ENCODE measurements around the gene PEAK1. TPM values are rescaled to one million over a fixed set of nuclear protein-coding genes. Genes with fewer than 3 reads are reported as not detected.

PEAK1 gene
- total and polyA plus RNA-seq, 2 experiments from 2014 or later: 7.8 to 34.1 TPM

DNA sequence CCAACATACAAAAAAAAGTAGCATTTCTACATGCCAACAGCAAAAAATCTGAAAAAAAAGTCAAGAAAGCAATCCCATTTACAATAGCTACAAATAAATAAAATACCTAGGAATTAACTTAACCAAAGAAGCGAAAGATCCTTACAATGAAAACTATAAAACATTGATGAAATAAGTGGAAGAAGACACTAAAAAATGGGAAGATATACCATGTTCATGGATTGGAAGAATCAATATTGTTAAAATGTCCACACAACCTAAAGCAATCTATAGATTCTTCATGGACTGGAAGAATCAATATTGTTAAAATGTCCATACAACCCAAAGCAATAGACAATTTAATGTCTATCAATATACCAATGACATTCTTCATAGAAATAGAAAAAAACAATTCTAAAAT, 21.0 kb downstream of the PEAK1 start:
- Histone ChIP-seq H3F3A (replicated peaks; ENCODE audit: low read depth) (no peaks in the 10 kb centered on the region), H2AFZ (no peak overlapping the region), H3K4me1 (ENCODE audit: insufficient read depth) (no peaks in the 10 kb centered on the region), H3K27me3 (ENCODE audit: insufficient read depth) (no peaks in the 10 kb centered on the region), H3K4me3 (no peak overlapping the region), H4K20me1 (replicated peaks; ENCODE audit: insufficient read depth) (no peaks in the 10 kb centered on the region; the same call in 1 of the 2 replicates), H3K79me2 (replicated peaks; ENCODE audit: insufficient read depth) (peaks cover 100% of the 10 kb centered on the region), H3K4me2 (no peak overlapping the region), H3K27ac (ENCODE audit: low read depth) (no peak overlapping the region), H3K36me3 (ENCODE audit: insufficient read depth) (peaks cover 6% of the 10 kb centered on the region; the same call in 1 of the 2 replicates), H3K9me2 (ENCODE audit: insufficient read depth) (no peaks in the 10 kb centered on the region)
- DNase-seq (ENCODE audit: low spot score) (no peak), ATAC-seq (no peak)
- no peak for TF ChIP-seq EZH2 (IDR thresholded peaks at IDR 0.05; ENCODE audit: low read depth, unreplicated experiment)
- Mint-ChIP-seq H3K27me3 (ENCODE audit: insufficient read depth, low read depth, poor library complexity) (peaks cover 4% of the 10 kb centered on the region), H3K4me3 (no peak overlapping the region), H3K4me1 (0 out of 3 replicates have a peak, but pooled peaks cover 2% of the 10 kb centered on the region), H3K36me3 (ENCODE audit: low read depth) (peaks cover 40% of the 10 kb centered on the region; the same call in 2 of the 3 replicates), H3K27ac (no peak overlapping the region), H3K9me3 (peaks cover 44% of the 10 kb centered on the region)

DNA sequence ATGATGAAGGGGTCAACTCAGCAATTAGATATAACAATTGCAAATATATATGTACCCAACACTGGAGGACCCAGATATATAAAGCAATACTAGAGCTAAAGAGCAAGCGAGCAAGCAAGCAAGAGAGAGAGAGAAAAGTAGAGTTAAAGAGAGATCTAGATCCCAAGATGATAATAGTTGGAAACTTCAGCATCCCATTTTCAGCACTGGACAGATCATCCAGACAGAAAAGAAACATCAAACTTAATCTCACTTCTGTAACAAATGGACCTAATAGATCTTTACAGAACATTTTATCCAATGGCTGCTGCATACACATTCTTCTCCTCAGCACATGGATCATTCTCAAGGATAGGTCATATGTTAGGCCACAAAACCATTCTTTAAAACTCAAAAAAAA, 23.2 kb downstream of the PEAK1 start:
- no peak overlapping the region for H3K27ac ChIP-seq (ENCODE audit: low read depth)
- Mint-ChIP-seq H3K9me3 (peaks cover 44% of the 10 kb centered on the region), H3K4me1 (peaks cover 5% of the 10 kb centered on the region; the same call in 2 of the 3 replicates), H3K27me3 (ENCODE audit: insufficient read depth, low read depth, poor library complexity) (peaks cover 4% of the 10 kb centered on the region), H3K36me3 (ENCODE audit: low read depth) (peaks cover 40% of the 10 kb centered on the region; the same call in 2 of the 3 replicates), H3K27ac (no peak overlapping the region), H3K4me3 (no peak overlapping the region)
- H3K9me2 ChIP-seq (ENCODE audit: insufficient read depth): no peaks in the 10 kb centered on the region
- peaks cover 100% of the 10 kb centered on the region for H3K79me2 ChIP-seq (replicated peaks; ENCODE audit: insufficient read depth)
- H4K20me1 ChIP-seq (replicated peaks; ENCODE audit: insufficient read depth): peaks cover 6% of the 10 kb centered on the region
- no peak overlapping the region for H3K4me2 ChIP-seq
- peaks cover 6% of the 10 kb centered on the region; the same call in 1 of the 2 replicates for H3K36me3 ChIP-seq (ENCODE audit: insufficient read depth)
- ATAC-seq (no peak), DNase-seq (ENCODE audit: low spot score) (no peak)
- H2AFZ ChIP-seq: no peak overlapping the region
- TF ChIP-seq, protein P1, sequence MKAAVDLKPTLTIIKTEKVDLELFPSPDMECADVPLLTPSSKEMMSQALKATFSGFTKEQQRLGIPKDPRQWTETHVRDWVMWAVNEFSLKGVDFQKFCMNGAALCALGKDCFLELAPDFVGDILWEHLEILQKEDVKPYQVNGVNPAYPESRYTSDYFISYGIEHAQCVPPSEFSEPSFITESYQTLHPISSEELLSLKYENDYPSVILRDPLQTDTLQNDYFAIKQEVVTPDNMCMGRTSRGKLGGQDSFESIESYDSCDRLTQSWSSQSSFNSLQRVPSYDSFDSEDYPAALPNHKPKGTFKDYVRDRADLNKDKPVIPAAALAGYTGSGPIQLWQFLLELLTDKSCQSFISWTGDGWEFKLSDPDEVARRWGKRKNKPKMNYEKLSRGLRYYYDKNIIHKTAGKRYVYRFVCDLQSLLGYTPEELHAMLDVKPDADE (IDR thresholded peaks at IDR 0.05): no peak
- no peak for TF ChIP-seq EZH2phosphoT487 (IDR thresholded peaks at IDR 0.05; ENCODE audit: unreplicated experiment)
- TF ChIP-seq, protein P2, sequence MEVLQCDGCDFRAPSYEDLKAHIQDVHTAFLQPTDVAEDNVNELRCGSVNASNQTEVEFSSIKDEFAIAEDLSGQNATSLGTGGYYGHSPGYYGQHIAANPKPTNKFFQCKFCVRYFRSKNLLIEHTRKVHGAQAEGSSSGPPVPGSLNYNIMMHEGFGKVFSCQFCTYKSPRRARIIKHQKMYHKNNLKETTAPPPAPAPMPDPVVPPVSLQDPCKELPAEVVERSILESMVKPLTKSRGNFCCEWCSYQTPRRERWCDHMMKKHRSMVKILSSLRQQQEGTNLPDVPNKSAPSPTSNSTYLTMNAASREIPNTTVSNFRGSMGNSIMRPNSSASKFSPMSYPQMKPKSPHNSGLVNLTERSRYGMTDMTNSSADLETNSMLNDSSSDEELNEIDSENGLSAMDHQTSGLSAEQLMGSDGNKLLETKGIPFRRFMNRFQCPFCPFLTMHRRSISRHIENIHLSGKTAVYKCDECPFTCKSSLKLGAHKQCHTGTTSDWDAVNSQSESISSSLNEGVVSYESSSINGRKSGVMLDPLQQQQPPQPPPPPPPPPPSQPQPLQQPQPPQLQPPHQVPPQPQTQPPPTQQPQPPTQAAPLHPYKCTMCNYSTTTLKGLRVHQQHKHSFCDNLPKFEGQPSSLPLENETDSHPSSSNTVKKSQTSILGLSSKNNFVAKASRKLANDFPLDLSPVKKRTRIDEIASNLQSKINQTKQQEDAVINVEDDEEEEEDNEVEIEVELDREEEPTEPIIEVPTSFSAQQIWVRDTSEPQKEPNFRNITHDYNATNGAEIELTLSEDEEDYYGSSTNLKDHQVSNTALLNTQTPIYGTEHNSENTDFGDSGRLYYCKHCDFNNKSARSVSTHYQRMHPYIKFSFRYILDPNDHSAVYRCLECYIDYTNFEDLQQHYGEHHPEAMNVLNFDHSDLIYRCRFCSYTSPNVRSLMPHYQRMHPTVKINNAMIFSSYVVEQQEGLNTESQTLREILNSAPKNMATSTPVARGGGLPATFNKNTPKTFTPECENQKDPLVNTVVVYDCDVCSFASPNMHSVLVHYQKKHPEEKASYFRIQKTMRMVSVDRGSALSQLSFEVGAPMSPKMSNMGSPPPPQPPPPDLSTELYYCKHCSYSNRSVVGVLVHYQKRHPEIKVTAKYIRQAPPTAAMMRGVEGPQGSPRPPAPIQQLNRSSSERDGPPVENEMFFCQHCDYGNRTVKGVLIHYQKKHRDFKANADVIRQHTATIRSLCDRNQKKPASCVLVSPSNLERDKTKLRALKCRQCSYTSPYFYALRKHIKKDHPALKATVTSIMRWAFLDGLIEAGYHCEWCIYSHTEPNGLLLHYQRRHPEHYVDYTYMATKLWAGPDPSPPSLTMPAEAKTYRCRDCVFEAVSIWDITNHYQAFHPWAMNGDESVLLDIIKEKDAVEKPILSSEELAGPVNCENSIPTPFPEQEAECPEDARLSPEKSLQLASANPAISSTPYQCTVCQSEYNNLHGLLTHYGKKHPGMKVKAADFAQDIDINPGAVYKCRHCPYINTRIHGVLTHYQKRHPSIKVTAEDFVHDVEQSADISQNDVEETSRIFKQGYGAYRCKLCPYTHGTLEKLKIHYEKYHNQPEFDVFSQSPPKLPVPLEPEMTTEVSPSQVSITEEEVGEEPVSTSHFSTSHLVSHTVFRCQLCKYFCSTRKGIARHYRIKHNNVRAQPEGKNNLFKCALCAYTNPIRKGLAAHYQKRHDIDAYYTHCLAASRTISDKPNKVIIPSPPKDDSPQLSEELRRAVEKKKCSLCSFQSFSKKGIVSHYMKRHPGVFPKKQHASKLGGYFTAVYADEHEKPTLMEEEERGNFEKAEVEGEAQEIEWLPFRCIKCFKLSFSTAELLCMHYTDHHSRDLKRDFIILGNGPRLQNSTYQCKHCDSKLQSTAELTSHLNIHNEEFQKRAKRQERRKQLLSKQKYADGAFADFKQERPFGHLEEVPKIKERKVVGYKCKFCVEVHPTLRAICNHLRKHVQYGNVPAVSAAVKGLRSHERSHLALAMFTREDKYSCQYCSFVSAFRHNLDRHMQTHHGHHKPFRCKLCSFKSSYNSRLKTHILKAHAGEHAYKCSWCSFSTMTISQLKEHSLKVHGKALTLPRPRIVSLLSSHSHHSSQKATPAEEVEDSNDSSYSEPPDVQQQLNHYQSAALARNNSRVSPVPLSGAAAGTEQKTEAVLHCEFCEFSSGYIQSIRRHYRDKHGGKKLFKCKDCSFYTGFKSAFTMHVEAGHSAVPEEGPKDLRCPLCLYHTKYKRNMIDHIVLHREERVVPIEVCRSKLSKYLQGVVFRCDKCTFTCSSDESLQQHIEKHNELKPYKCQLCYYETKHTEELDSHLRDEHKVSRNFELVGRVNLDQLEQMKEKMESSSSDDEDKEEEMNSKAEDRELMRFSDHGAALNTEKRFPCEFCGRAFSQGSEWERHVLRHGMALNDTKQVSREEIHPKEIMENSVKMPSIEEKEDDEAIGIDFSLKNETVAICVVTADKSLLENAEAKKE (CRISPR knock-in tag; IDR thresholded peaks at IDR 0.05): no peak
- TF ChIP-seq, protein P3, sequence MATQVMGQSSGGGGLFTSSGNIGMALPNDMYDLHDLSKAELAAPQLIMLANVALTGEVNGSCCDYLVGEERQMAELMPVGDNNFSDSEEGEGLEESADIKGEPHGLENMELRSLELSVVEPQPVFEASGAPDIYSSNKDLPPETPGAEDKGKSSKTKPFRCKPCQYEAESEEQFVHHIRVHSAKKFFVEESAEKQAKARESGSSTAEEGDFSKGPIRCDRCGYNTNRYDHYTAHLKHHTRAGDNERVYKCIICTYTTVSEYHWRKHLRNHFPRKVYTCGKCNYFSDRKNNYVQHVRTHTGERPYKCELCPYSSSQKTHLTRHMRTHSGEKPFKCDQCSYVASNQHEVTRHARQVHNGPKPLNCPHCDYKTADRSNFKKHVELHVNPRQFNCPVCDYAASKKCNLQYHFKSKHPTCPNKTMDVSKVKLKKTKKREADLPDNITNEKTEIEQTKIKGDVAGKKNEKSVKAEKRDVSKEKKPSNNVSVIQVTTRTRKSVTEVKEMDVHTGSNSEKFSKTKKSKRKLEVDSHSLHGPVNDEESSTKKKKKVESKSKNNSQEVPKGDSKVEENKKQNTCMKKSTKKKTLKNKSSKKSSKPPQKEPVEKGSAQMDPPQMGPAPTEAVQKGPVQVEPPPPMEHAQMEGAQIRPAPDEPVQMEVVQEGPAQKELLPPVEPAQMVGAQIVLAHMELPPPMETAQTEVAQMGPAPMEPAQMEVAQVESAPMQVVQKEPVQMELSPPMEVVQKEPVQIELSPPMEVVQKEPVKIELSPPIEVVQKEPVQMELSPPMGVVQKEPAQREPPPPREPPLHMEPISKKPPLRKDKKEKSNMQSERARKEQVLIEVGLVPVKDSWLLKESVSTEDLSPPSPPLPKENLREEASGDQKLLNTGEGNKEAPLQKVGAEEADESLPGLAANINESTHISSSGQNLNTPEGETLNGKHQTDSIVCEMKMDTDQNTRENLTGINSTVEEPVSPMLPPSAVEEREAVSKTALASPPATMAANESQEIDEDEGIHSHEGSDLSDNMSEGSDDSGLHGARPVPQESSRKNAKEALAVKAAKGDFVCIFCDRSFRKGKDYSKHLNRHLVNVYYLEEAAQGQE (IDR thresholded peaks at IDR 0.05; ENCODE audit: unreplicated experiment): peak; percentile 24
- H3K27me3 ChIP-seq (ENCODE audit: insufficient read depth): no peaks in the 10 kb centered on the region
- H3F3A ChIP-seq (replicated peaks; ENCODE audit: low read depth): no peaks in the 10 kb centered on the region
- no peaks in the 10 kb centered on the region for H3K4me1 ChIP-seq (ENCODE audit: insufficient read depth)
- H3K4me3 ChIP-seq: no peak overlapping the region
